Vagina (tissue), 2 donors: Measurements from ENCODE around the gene EHBP1.

Source experiments
- CTCF ChIP-seq, 3 experiments: fragments of 450-650 bp in 2 of 3; fragments of 200-600 bp in 1 of 3; sonication (generic) in 1 of 3; IDR thresholded peaks; one replicate each; pipeline ENCODE4 v1.5.1; 2017 to 2019; ENCODE audit warnings: antibody characterized with exemption in 3 of 3, mild to moderate bottlenecking in 2 of 3, moderate library complexity in 2 of 3
- POLR2A ChIP-seq, 2 donors: fragments of 450-650 bp; IDR thresholded peaks; one replicate each; pipeline ENCODE4 v1.6.1; 2017; ENCODE audit warnings: antibody characterized with exemption in 2 of 2, mild to moderate bottlenecking in 2 of 2, moderate library complexity in 2 of 2

- TF ChIP-seq POLR2A (IDR thresholded peaks at IDR 0.05), result no peak
- no peak for TF ChIP-seq CTCF (IDR thresholded peaks at IDR 0.05)
Measured at GRCh38 chr2:62794791-62795190, 89.3 kb downstream of the EHBP1 start.
